Ishikawa (cell line): ENCODE data around the gene PARP1.

Experiments
- CEBPB ChIP-seq: IDR thresholded peaks from 2 replicates; pipeline ENCODE4 v1.6.1; 2012
- CREB1 ChIP-seq: IDR thresholded peaks from 2 replicates; pipeline ENCODE4 v1.6.1; 2012; ENCODE audit warnings: low read depth
- EGR1 ChIP-seq: IDR thresholded peaks from 2 replicates; pipeline ENCODE4 v1.6.1; 2012
- EP300 ChIP-seq: IDR thresholded peaks from 2 replicates; pipeline ENCODE4 v1.6.1; 2012; ENCODE audit warnings: borderline replicate concordance
- FOXM1 ChIP-seq: IDR thresholded peaks from 2 replicates; pipeline ENCODE4 v1.6.1; 2012; ENCODE audit warnings: low read depth, borderline replicate concordance
- MAX ChIP-seq: IDR thresholded peaks from 2 replicates; pipeline ENCODE4 v1.6.1; 2012
- NFIC ChIP-seq: IDR thresholded peaks from 2 replicates; pipeline ENCODE4 v1.6.1; 2012
- RAD21 ChIP-seq: IDR thresholded peaks from 2 replicates; pipeline ENCODE4 v1.6.1; 2012; ENCODE audit warnings: low read depth
- TAF1 ChIP-seq: IDR thresholded peaks from 2 replicates; pipeline ENCODE4 v1.6.1; 2012; ENCODE audit warnings: low read depth, mild to moderate bottlenecking
- TCF12 ChIP-seq: IDR thresholded peaks from 2 replicates; pipeline ENCODE4 v1.6.1; 2012; ENCODE audit warnings: low read depth
- TEAD4 ChIP-seq: IDR thresholded peaks from 2 replicates; pipeline ENCODE4 v1.6.1; 2012
- YY1 ChIP-seq: IDR thresholded peaks from 2 replicates; pipeline ENCODE4 v1.6.1; 2012; ENCODE audit warnings: low read depth
- ZBTB7A ChIP-seq: IDR thresholded peaks from 2 replicates; pipeline ENCODE4 v1.6.1; 2012; ENCODE audit warnings: low read depth
- TF ChIP-seq, protein P1 (sequence below): IDR thresholded peaks from 2 replicates; pipeline ENCODE4 v1.6.1; 2012
- TF ChIP-seq, protein P2 (sequence below): IDR thresholded peaks from 2 replicates; pipeline ENCODE4 v1.6.1; 2012; ENCODE audit warnings: low read depth, mild to moderate bottlenecking

PARP1 gene

GRCh38 chr1:226357416-226357815, 50.5 kb downstream of the PARP1 start:
- TF ChIP-seq ZBTB7A (no peak), EGR1 (no peak), TAF1 (no peak), NFIC (no peak), TCF12 (no peak)

- TF ChIP-seq TAF1: no peak
- no peak for TF ChIP-seq NFIC
- TF ChIP-seq RAD21: no peak
- no peak for TF ChIP-seq CEBPB
- TF ChIP-seq EGR1: no peak
- TF ChIP-seq FOXM1: no peak
- TF ChIP-seq ZBTB7A: no peak
- no peak for TF ChIP-seq TEAD4
- no peak for TF ChIP-seq YY1
- no peak for TF ChIP-seq EP300
- TF ChIP-seq, protein P1, sequence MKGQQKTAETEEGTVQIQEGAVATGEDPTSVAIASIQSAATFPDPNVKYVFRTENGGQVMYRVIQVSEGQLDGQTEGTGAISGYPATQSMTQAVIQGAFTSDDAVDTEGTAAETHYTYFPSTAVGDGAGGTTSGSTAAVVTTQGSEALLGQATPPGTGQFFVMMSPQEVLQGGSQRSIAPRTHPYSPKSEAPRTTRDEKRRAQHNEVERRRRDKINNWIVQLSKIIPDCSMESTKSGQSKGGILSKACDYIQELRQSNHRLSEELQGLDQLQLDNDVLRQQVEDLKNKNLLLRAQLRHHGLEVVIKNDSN: no peak
- no peak for TF ChIP-seq TCF12
- TF ChIP-seq, protein P2, sequence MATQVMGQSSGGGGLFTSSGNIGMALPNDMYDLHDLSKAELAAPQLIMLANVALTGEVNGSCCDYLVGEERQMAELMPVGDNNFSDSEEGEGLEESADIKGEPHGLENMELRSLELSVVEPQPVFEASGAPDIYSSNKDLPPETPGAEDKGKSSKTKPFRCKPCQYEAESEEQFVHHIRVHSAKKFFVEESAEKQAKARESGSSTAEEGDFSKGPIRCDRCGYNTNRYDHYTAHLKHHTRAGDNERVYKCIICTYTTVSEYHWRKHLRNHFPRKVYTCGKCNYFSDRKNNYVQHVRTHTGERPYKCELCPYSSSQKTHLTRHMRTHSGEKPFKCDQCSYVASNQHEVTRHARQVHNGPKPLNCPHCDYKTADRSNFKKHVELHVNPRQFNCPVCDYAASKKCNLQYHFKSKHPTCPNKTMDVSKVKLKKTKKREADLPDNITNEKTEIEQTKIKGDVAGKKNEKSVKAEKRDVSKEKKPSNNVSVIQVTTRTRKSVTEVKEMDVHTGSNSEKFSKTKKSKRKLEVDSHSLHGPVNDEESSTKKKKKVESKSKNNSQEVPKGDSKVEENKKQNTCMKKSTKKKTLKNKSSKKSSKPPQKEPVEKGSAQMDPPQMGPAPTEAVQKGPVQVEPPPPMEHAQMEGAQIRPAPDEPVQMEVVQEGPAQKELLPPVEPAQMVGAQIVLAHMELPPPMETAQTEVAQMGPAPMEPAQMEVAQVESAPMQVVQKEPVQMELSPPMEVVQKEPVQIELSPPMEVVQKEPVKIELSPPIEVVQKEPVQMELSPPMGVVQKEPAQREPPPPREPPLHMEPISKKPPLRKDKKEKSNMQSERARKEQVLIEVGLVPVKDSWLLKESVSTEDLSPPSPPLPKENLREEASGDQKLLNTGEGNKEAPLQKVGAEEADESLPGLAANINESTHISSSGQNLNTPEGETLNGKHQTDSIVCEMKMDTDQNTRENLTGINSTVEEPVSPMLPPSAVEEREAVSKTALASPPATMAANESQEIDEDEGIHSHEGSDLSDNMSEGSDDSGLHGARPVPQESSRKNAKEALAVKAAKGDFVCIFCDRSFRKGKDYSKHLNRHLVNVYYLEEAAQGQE: no peak
- no peak for TF ChIP-seq CREB1
- TF ChIP-seq MAX: no peak
These were observed 52.0 kb downstream of the PARP1 start for GRCh38 chr1:226355669-226356551.

DNA sequence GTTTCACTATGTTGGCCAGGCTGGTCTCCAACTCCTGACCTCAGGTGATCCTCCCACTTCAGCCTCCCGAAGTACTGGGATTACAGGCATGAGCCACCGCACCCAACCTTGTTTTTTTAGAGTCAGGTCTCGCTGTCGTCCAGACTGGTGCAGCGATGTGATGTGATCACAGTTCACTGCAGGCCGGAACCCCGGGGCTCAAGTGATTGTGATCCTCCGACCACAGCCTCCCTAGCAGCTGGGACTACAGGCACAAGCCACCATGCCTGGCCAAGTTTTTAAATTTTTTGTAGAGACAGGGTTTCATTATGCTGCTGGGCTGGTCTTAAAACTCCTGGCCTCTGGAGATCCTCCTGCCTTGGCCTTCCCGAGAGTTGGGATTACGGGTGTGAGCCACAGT, 52.9 kb downstream of the PARP1 start:
- TF ChIP-seq NFIC (no peak), FOXM1 (no peak), RAD21 (no peak), ZBTB7A (no peak), TAF1 (no peak), CEBPB (no peak), MAX (no peak), TEAD4 (no peak), TCF12 (no peak), CREB1 (no peak), EGR1 (no peak), EP300 (no peak), YY1 (no peak)
- TF ChIP-seq, protein P1: no peak
- TF ChIP-seq, protein P2: no peak

DNA sequence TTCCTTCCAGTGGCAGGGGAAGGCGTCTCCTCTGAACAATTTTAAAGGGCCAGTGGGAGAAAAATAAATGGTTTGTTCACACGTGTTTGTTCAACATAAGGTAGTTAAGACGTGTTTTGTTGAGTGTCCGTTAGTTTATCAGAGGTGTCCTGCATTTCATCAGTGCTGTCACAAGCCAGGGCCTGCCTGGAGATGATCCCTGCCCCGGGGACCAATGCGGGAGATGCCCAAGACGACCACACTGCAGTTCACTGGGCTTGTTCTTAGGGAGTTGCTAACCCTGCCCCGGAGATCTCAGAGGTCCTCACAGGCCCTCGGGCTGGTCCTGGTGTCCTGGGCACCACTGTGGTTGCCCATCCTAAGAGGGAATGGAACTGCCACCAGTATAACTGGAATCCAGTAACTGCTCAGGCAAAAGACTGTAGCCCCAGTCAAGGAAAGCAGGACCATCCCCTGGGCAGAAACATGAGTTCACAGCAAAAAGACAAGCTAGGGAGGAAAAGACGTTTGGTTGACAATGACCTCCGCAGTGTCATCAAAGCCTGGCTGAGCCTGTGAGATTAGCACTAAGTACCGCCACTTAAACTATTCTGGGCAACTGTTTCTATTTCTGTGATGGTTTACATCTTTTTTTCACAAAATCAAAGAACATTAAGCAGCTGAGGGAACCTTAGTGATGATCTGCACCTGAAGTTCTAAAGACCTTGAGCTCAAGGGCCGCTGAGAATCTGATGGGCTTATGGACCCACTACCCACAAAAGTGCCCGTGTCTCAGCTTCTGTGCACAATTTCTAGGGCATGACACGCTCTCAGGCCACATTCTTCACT, 54.0 kb downstream of the PARP1 start:
- TF ChIP-seq TCF12 (no peak), EGR1 (no peak), RAD21 (no peak), FOXM1 (no peak), YY1 (no peak), TEAD4 (no peak), EP300 (no peak), CEBPB (no peak), CREB1 (no peak), ZBTB7A (no peak)
- TF ChIP-seq, protein P2: no peak
- TF ChIP-seq, protein P1: no peak
